ELR (cell line): ENCODE results near the gene SRSF10.
"Not testable (repeated sequence)": the region's sequence is repeated elsewhere in the genome, so short reads cannot be mapped to it uniquely, and the experiment has no call there.

Experiments
- DNase-seq: peaks from one replicate; pipeline ENCODE4 v3.0.0-alpha.2; 2015; ENCODE audit warnings: low read depth

Gene SRSF10

DNA sequence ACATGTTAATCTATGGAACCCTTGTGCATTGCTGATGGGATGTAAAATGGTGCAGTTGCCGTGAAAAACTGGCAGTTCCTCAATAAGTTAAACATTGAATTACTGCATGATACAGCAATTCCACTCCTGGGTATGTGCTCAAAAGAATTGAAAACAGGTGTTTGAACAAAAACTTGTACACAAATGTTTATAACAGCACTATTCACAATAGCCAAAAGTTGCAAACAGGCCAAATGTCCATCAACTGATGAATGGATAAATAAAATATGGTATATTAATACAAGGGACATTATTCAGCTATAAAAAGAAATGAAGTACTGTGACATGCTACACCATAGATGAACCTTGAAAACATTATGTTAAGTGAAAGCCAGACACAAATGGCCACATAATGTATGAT, 17.7 kb upstream of the SRSF10 start:
- no peak for DNase-seq

- no peak for DNase-seq
Measured at GRCh38 chr1:23996700-23997229, 16.6 kb upstream of the SRSF10 start.

GRCh38 chr1:23995431-23995837, 15.3 kb upstream of the SRSF10 start:
- DNase-seq, result no peak

DNA sequence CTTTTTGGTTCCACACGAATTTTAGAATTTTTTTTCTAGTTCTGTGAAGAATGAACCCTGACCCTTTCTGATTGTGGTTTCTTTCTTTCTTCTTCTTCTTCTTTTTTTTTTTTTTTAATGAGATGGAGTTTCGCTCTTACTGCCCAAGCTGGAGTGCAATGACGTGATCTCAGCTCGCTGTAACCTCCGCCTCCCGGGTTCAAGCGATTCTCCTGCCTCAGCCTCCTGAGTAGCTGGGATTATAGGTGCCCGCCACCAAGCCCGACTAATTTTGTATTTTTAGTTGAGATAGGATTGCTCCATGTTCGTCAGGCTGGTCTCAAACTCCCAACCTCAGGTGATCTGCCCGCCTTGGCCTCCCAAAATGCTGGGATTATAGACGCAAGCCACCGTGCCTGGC, 11.9 kb upstream of the SRSF10 start:
- not testable (repeated sequence) for DNase-seq

DNA sequence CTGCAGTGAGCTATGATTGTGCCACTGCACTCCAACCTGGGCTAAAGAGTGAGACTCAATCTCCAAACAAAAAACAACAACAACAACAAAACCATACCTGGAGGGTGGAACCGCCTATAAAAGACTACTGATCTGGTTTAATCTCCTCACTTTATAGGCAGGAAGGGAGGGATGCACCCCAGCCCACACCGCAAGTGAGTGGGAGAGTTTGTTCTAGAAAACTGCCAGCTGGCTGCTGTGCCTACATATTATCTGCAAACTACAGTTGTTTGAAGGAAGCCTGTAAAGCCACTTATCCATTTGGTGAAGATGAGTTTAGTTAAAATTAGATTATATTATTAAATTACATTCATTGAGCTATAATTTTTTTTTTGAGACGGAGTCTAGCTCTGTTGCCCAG, 9.1 kb upstream of the SRSF10 start:
- no peak for DNase-seq

DNA sequence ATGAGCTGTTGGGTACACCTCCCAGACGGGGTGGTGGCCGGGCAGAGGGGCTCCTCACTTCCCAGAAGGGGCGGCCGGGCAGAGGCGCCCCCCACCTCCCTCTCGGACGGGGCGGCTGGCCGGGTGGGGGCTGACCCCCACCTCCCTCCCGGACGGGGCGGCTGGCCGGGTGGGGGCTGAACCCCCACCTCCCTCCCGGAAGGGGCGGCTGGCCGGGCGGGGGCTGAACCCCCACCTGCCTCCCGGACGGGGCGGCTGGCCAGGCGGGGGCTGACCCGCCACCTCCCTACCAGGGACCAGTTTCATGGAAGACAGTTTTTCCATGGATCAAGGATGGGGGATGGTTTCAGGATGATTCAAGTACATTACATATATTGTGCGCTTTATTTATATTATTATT, 6.9 kb upstream of the SRSF10 start:
- DNase-seq, result not testable (repeated sequence)

GRCh38 chr1:23984417-23985186, 4.5 kb upstream of the SRSF10 start:
- peak; percentile 32 for DNase-seq

- peak; percentile 83 for DNase-seq
Measured at GRCh38 chr1:23980728-23981070, 572 bp upstream of the SRSF10 start.

DNA sequence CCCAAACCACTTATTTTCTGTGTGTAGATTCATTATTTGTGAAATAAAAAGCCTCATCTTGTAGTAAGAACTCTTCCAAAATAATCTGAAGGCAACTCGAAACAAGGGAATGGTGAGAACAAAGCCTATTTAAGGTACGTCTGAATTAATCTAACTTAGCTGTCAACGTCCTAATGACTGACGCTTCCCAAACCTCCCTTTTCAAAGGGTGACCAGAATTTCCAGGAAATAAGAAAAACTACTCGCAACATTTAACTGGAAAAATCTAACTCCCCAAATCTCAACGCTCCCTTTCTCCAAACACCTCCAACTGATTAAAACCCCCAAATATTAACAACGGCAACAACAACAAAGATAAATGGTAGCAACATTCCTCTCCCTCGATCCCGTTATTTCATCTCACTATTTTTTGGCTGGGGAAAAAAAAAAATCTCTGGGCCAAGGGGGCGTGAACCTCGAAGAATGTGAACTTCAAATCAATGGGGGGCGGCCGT, 693 bp downstream of the SRSF10 start:
- no peak for DNase-seq

DNA sequence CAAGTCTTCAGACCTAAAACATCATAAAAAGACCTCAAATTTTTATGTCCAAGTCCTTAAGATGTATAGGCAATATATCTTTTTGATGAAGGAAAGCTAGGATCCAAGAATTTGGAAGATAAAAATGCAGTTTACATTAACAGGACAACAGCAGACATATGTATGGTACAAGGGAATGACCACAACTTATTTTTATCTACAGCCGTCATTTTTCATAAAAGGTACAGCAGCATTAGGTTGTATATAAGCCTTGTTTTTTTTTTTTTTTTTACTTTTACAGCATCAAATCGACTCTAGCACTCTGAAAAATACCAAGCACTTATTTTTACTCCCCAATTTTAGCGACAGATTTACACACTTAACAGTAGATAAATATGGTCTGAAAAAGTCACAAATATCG, 1.3 kb downstream of the SRSF10 start:
- DNase-seq, result no peak

- peak; percentile 33 for DNase-seq
Measured at GRCh38 chr1:23977854-23978191, 2.3 kb downstream of the SRSF10 start.

- no peak for DNase-seq
Measured at GRCh38 chr1:23977187-23977853, 2.8 kb downstream of the SRSF10 start.

DNA sequence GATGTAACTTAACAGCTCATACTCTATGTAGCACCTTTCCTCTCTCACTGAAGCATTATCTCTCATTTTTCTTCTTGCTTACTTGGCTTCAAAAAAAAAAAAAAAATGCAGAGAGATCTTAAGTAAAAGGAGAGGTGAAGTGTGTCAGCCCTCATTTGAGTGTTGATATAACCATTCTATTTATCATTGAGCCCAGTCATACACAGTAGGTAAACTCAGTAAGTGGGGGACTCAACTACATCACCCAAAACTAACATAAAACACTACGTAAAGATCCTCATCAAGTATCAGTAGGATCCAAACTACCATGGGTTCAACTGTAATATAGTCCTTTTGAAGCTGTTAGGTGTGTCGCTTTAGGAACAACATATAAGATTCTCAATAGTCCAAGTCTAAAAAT, 12.3 kb downstream of the SRSF10 start:
- no peak for DNase-seq

GRCh38 chr1:23966973-23967493, 13.1 kb downstream of the SRSF10 start:
- DNase-seq, result no peak

- no peak for DNase-seq
Measured at GRCh38 chr1:23964790-23965740, 15.1 kb downstream of the SRSF10 start.

DNA sequence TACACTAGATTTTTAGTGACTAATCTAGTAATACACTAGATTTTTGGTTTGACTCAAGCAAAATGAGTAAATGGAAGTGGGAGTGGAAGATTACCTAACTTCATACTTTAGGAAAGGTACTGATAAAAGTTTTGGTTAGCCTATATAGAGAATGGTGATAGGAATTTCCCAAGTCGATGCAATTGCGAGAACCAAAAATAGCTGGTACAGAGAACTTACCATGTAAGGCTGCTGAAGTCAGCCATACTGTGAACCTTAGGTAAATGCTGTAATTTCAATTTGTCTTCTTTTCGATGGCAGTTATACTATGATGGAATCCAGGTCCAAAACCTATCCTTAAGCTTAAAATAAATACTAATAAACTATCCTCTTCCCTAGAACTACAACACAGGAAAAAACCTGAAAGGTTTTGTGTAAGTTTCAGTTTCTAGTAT, 15.9 kb downstream of the SRSF10 start:
- no peak for DNase-seq

DNA sequence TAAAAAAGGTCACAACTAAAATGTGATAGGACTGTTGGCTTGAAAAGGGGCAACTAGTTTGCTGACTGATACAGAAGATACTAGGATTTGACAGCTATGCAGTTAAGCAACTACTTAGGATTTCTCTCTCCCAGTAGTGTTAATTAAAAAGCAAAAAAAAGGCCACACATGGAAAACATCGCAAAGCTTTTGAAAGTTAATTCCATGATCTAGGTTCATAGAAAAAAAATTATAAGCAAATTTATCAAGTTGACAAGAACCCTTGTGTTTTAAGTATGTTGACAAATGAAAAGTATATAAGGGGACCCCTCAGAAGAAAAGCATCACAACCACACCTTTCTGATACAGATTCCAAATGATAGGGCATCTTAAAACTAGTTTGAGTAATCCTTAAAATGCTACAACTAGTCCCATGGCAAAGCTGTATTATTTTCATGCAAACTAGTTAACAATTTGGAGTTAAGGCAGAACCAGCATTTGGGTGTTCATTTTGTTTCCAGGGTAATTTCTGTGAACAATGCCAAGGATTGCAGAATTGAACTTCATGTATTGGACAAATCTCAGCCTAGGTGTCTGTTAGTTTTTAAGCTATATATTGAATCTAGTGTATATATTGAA, 16.4 kb downstream of the SRSF10 start:
- no peak for DNase-seq

DNA sequence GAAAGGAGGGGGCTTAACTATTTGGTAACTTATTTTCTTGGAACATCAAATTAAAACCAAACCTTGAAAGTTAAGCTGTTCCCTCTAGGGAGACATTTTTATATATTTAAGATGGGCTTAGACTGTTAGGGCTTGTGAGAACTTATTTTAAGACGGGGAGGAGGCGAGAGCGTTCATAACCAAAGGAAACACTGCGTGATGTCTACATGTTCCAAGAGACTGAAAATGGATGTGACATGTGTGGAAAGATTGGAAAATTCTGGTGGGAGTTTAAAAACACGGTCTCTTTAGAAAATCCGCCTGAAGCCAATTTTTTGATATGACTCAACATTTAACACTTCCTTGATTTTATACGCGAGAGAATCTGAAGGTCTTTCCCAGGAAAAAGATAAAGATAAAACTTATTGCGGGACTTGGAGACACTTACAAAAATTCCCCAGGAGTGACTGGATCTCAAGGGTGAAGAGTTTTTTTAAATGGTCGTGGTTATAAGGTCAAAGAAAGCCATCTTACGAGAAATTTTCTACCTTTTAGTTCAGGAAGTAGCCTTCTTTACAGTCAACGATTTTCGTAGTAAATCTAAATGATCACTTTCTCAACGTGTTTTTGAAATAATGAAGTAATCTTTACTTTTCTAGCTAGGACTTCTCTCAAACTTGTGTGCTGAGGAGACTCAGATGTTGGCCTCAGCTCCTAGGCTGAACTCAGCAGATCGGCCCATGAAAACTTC, 19.7 kb downstream of the SRSF10 start:
- peak; percentile 51 for DNase-seq

- peak; percentile 96 for DNase-seq
Measured at GRCh38 chr1:23959461-23960290, 20.5 kb downstream of the SRSF10 start, which contains the start of gene PNRC2. Gene PNRC2 (plus strand): TSS chr1:23959828. CDS start chr1:23961458, 1,630 bp downstream.
